H1 (cell line): ENCODE results near the gene ASPA.

Experiments used
- CBX5 ChIP-seq: fragments of 300-800, 300-1000 bp; sonication (generic); IDR thresholded peaks from 2 replicates; pipeline ENCODE4 v1.7.1; 2016; ENCODE audit warnings: antibody characterized with exemption, low read length, low read depth
- EGR1 ChIP-seq: IDR thresholded peaks from 2 replicates; pipeline ENCODE4 v1.6.1; 2011; ENCODE audit warnings: low read depth, low read length, borderline replicate concordance
- RNF2 ChIP-seq: fragments of 200-900, 300-1000 bp; sonication (generic); IDR thresholded peaks from 2 replicates; pipeline ENCODE4 v1.7.1; 2016; ENCODE audit warnings: borderline replicate concordance, low read depth, mild to moderate bottlenecking, antibody characterized with exemption, low read length; ENCODE audit not compliant: poor library complexity, severe bottlenecking; ENCODE audit errors: missing control alignments
- TAF1 ChIP-seq: IDR thresholded peaks from 2 replicates; pipeline ENCODE4 v1.6.1; 2011; ENCODE audit warnings: mild to moderate bottlenecking, low read depth, low read length
- TF ChIP-seq, protein P1 (sequence below), 3 experiments: IDR thresholded peaks; 1 replicate in 2 of 3; 2 replicates in 1 of 3; pipeline versions ENCODE4 v1.5.1 to v1.6.1; 2011; ENCODE audit warnings: low read length in 3 of 3, mild to moderate bottlenecking in 3 of 3, inconsistent platforms in 2 of 3, low read depth in 1 of 3, moderate library complexity in 1 of 3; ENCODE audit not compliant: insufficient read depth in 1 of 3; ENCODE audit errors: control extremely low read depth in 1 of 3

DNA sequence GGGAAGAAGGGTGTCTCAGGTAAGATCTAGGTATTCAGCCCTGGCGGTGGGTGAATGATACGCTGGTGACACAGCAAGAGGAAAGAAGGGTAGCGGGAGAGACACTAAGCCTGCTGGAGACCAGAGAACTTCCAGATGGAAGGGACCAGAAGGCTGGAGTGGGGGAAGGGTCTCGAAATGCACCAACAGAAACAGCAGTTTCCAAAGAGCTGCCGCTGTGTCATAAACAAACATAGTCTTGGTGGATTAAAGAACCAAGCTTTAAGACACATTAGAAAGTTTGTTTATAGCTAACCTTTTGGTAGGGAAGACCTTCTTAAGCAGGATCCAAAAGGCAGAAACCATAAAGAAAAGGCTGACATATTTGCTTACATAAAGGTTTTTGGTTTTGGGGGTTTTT lies 60.9 kb downstream of the ASPA start:
- TF ChIP-seq RNF2 (no peak), EGR1 (no peak), CBX5 (no peak), TAF1 (no peak)
- TF ChIP-seq, protein P1, sequence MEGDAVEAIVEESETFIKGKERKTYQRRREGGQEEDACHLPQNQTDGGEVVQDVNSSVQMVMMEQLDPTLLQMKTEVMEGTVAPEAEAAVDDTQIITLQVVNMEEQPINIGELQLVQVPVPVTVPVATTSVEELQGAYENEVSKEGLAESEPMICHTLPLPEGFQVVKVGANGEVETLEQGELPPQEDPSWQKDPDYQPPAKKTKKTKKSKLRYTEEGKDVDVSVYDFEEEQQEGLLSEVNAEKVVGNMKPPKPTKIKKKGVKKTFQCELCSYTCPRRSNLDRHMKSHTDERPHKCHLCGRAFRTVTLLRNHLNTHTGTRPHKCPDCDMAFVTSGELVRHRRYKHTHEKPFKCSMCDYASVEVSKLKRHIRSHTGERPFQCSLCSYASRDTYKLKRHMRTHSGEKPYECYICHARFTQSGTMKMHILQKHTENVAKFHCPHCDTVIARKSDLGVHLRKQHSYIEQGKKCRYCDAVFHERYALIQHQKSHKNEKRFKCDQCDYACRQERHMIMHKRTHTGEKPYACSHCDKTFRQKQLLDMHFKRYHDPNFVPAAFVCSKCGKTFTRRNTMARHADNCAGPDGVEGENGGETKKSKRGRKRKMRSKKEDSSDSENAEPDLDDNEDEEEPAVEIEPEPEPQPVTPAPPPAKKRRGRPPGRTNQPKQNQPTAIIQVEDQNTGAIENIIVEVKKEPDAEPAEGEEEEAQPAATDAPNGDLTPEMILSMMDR (IDR thresholded peaks at IDR 0.05; ENCODE audit: control extremely low read depth in 1 of 3, insufficient read depth in 1 of 3, low read depth in 1 of 3, low read length in 3 of 3), result no peak
